DND-41 (cell line): ENCODE data around the gene WARS2.

Source experiments
- ATAC-seq: fragments of 200-7000 bp; cut with Tn5 transposase; 3 replicates; pipeline ENCODE4 v1.9.1; 2021; ENCODE audit warnings: low read depth; ENCODE audit not compliant: insufficient read depth
- DNase-seq: peaks from one replicate; pipeline ENCODE4 v3.0.0-alpha.2; 2020
- H2AFZ ChIP-seq: 2 replicates; pipeline ENCODE4 v1.6.0; 2012; ENCODE audit warnings: low read depth, low read length
- H3K27ac ChIP-seq: 2 replicates; pipeline ENCODE4 v1.5.1; 2012; ENCODE audit warnings: low read length, inconsistent platforms
- H3K27me3 ChIP-seq: fragments of 200-600 bp; sonication (generic); 2 replicates; pipeline ENCODE4 v1.6.0; 2012; ENCODE audit warnings: low read length, mild to moderate bottlenecking, inconsistent platforms; ENCODE audit not compliant: insufficient read depth, poor library complexity
- H3K36me3 ChIP-seq: 2 replicates; pipeline ENCODE4 v1.5.1; 2012; ENCODE audit warnings: low read length, inconsistent platforms; ENCODE audit not compliant: insufficient read depth
- H3K4me1 ChIP-seq: 2 replicates; pipeline ENCODE4 v1.5.1; 2012; ENCODE audit warnings: mild to moderate bottlenecking, low read length; ENCODE audit not compliant: insufficient read depth
- H3K4me2 ChIP-seq: 2 replicates; pipeline ENCODE4 v1.6.0; 2012; ENCODE audit warnings: mild to moderate bottlenecking, moderate library complexity, low read length, inconsistent platforms; ENCODE audit not compliant: insufficient read depth
- H3K4me3 ChIP-seq, 2 experiments: fragments of 200-600 bp in 1 of 2; shearing (Covaris generic) in 1 of 2; 2 replicates each; pipeline ENCODE4 v1.5.1; 2012 to 2016; ENCODE audit warnings: inconsistent platforms in 2 of 2, low read length in 2 of 2, mild to moderate bottlenecking in 2 of 2, low read depth in 1 of 2, moderate library complexity in 1 of 2
- H3K79me2 ChIP-seq: 2 replicates; pipeline ENCODE4 v1.6.0; 2012; ENCODE audit warnings: low read length, inconsistent platforms; ENCODE audit not compliant: insufficient read depth
- H3K9ac ChIP-seq: 2 replicates; pipeline ENCODE4 v1.6.0; 2012; ENCODE audit warnings: low read depth, mild to moderate bottlenecking, inconsistent platforms, low read length, moderate library complexity
- H3K9me3 ChIP-seq: 2 replicates; pipeline ENCODE4 v1.5.1; 2012; ENCODE audit warnings: low read length, moderate library complexity, mild to moderate bottlenecking, inconsistent platforms; ENCODE audit not compliant: insufficient read depth, severe bottlenecking
- H4K20me1 ChIP-seq: 2 replicates; pipeline ENCODE4 v1.6.0; 2012; ENCODE audit warnings: low read length; ENCODE audit not compliant: insufficient read depth
- EZH2 ChIP-seq: IDR thresholded peaks from 3 replicates; pipeline ENCODE4 v1.6.1; 2012; ENCODE audit warnings: borderline replicate concordance, low read depth, mild to moderate bottlenecking, moderate library complexity, low read length, inconsistent platforms; ENCODE audit not compliant: severe bottlenecking
- TF ChIP-seq, protein P1 (sequence below): IDR thresholded peaks from 2 replicates; pipeline ENCODE4 v1.5.1; 2012; ENCODE audit warnings: borderline replicate concordance, low read length, moderate library complexity, mild to moderate bottlenecking; ENCODE audit not compliant: poor library complexity, severe bottlenecking; ENCODE audit errors: extremely low read depth

The WARS2 gene

DNA sequence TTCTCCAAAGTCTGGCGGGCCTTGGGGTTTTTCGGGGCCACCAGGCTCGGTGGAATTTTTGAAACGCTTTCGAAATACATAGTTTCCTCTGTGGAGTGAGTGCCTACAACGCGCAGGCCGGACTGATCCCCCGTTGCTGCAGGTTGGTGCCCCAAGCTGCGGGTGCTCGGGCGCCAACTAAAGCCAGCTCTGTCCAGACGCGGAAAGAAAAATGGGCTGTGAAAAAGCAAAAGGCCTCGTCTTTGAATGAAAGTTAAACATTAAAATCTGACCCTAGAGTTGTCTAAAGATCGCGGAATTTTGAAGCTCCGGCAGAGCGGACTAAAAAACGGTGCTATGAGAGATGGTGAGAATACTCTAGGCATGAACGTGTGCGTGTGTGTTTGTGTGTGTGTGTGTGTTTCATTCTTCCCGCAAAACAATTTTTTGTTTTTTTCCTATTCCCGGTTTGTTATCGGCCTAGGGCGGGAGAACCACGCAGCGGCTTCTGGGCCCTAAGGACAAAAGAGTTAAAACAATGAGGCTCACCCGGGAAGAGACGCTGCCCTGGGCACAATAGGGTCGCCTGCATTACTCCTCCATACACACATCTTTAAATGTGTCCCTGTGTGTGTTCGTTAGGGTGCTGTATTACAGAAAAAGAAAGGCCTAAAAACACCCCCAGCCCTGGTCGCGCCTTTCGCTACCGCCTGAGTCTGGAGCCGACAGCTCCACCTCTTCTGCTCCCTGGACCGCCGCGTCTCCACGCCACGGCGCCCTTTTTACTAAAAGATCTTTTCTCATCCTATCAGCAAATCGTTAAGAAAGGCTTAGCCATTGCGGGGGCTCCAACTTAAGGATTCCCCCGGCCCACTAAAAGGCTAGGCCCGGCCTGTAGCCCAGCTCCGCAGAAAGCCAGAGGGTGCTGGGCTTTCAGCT is 155.5 kb downstream of the WARS2 start:
- Histone ChIP-seq H3K36me3 (no peaks in the 10 kb centered on the region), H3K27me3 (peaks cover 3% of the 10 kb centered on the region), H2AFZ (no peak overlapping the region), H3K27ac (no peak overlapping the region), H4K20me1 (no peaks in the 10 kb centered on the region), H3K4me3 (no peak overlapping the region), H3K9me3 (no peaks in the 10 kb centered on the region), H3K9ac (no peak overlapping the region), H3K79me2 (no peaks in the 10 kb centered on the region), H3K4me2 (no peak overlapping the region), H3K4me1 (no peaks in the 10 kb centered on the region)
- DNase-seq (no peak), ATAC-seq (no peak)
- no peak for TF ChIP-seq EZH2
- TF ChIP-seq, protein P1, sequence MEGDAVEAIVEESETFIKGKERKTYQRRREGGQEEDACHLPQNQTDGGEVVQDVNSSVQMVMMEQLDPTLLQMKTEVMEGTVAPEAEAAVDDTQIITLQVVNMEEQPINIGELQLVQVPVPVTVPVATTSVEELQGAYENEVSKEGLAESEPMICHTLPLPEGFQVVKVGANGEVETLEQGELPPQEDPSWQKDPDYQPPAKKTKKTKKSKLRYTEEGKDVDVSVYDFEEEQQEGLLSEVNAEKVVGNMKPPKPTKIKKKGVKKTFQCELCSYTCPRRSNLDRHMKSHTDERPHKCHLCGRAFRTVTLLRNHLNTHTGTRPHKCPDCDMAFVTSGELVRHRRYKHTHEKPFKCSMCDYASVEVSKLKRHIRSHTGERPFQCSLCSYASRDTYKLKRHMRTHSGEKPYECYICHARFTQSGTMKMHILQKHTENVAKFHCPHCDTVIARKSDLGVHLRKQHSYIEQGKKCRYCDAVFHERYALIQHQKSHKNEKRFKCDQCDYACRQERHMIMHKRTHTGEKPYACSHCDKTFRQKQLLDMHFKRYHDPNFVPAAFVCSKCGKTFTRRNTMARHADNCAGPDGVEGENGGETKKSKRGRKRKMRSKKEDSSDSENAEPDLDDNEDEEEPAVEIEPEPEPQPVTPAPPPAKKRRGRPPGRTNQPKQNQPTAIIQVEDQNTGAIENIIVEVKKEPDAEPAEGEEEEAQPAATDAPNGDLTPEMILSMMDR = no peak

DNA sequence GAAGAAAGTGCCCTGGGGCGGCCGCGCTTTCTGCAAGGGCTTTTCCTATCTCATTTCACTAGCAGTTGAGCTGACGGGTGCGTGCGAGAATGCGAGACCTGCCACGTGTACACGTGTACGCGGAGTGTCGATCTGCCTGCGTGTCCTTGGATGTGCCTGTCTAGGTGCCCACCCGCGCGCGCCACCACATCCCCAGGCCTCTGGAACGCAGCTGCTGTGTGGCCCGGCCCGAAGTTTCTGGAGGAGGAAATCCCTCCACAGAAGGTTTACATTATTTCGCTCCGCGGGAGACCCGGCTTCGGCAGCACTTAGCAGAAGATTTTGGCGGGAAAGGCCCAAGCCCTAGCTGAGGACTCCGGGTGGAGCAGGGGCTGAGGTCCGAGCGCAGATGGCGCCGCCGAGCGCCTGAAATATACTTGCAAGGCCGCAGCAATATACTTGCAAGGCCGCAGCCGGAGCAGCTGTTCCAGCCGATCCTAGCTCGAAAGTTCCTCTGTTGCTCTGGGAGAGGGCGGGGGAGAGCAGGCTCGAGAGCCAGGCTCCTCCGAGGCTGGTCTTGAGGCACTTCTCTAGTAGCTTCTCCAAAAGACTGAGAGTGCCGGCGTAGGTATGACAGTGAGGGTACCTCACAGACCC is 156.2 kb downstream of the WARS2 start:
- no peak for ATAC-seq
- H4K20me1 ChIP-seq = no peaks in the 10 kb centered on the region
- H3K9ac ChIP-seq = no peak overlapping the region
- H3K4me2 ChIP-seq = no peak overlapping the region
- H3K4me1 ChIP-seq = no peaks in the 10 kb centered on the region
- no peak overlapping the region for H2AFZ ChIP-seq
- TF ChIP-seq, protein P1 = no peak
- TF ChIP-seq EZH2 = no peak
- no peak overlapping the region for H3K4me3 ChIP-seq
- DNase-seq = no peak
- H3K36me3 ChIP-seq = no peaks in the 10 kb centered on the region
- no peak overlapping the region for H3K27ac ChIP-seq
- no peaks in the 10 kb centered on the region for H3K9me3 ChIP-seq
- no peaks in the 10 kb centered on the region for H3K27me3 ChIP-seq
- H3K79me2 ChIP-seq = no peaks in the 10 kb centered on the region

DNA sequence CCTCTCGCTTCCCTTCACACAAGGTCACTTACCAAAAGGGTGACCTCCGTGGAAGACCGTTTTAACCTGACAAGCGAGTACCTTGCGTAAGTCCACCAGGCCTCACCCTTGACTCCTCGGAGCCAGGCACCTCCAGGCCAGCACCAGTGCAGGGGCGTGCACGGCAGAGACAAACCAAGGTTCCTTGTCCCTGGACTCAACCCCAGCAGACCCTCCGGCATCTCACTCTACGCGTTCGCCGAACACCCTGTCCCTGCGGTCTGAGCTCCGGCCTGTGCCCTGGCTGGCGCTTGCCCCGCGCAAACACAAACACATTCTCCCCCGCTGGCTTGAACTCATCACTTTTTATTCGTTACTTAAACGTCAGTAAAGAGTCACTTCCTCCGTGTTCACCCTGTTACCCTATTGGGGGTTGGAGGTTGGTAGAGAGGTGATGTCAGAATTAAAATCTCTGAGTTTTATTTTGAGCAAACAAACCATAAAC is 156.9 kb downstream of the WARS2 start:
- H3K4me3 ChIP-seq = no peak overlapping the region
- H4K20me1 ChIP-seq = no peaks in the 10 kb centered on the region
- H3K4me1 ChIP-seq = no peaks in the 10 kb centered on the region
- H3K36me3 ChIP-seq = no peaks in the 10 kb centered on the region
- no peak overlapping the region for H3K9ac ChIP-seq
- no peak for DNase-seq
- ATAC-seq = no peak
- H3K4me2 ChIP-seq = no peak overlapping the region
- no peaks in the 10 kb centered on the region for H3K79me2 ChIP-seq
- H3K27ac ChIP-seq = no peak overlapping the region
- no peaks in the 10 kb centered on the region for H3K27me3 ChIP-seq
- H2AFZ ChIP-seq = no peak overlapping the region
- TF ChIP-seq, protein P1 = no peak
- TF ChIP-seq EZH2 = no peak
- no peaks in the 10 kb centered on the region for H3K9me3 ChIP-seq
